Stimulated activated CD4-positive, alpha-beta T cell treated with anti-CD3 and anti-CD28 coated beads, Interleukin-12 subunit alpha, Interleukin-12 subunit beta, amount 100 ng/mL, for 48 hours (primary cell): ENCODE results near the gene BRINP3.

Experiments
- DNase-seq, 3 donors: peaks; one replicate each; pipeline ENCODE4 v3.0.0-alpha.2; 2020; ENCODE audit warnings: low read depth in 2 of 3, low spot score in 1 of 3

Gene BRINP3

DNA sequence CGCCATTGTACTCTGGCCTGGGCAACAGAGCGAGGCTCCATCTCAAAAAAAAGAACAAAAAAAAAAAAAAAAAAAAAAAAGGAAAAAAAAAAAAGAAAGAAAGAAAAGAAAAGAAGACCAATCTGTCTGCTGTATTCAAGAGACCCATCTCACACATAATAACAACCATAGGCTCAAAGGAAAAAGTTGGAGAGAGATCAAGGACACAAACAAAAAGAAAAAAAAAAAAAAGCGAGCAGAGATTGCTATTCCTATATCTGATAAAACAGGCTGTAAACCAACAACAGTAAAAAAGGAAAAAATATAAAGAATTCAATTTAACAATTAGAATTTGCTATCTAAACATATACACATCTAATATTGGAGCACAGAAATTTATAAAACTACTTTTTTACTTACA lies 150.4 kb downstream of the BRINP3 start:
- no peak for DNase-seq

DNA sequence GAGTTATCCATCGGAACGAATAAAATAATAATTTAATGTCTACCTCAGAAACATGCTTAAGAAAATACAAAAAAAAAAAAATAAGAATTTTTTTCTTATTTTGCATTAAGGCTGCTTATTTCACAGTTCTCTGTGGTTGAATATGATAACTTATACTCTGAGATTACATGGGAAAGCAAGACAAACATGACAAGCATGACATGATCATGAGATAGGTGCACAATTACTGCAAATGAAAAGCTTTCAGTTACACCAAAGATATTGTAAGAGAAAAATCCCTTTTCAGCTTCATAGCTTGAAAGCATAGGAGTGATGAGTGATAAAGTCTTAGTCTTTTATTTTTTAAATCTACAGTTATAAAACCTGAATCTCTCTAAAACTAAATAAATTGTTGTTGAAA lies 154.1 kb downstream of the BRINP3 start:
- no peak for DNase-seq

DNA sequence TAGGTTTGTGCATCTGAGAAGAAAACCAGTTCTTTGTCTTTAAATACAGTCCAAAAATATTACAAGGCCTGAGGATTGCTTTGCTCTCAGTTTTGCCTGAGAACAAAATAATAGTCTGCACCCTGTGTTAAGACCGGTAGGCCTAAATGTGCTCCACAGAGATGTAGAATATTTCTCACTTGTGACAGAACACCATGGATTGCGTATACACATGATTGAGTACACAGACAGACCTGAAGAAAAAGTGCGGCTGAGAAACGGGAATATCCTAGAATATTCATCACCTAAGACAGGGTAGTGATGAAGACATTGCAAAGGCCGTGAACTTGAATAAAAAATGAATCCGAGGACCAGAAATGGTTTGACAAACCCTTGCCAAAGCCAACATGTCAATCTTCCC lies 155.4 kb downstream of the BRINP3 start:
- DNase-seq: no peak

- DNase-seq: no peak
These were observed 156.7 kb downstream of the BRINP3 start for GRCh38 chr1:190320952-190321351.

GRCh38 chr1:190312763-190313162 lies 164.9 kb downstream of the BRINP3 start:
- no peak for DNase-seq

DNA sequence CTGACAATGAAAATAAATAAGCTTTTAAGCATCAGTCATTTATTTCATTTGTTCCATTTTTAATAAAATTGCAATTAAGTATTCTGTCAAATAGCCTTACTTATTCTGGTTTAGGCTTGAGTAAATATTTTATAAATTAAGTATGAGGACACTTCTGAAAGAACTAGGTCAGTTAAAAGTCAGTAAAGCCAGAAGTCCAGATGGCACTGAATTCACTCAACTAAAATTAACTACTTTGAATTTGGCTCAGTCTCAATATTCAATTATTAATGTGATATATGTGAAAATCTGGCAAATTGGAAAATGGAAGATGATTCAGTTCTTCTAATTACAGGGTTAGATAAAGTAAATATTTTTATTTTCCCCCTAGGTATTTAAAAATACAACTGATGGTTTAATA lies 174.2 kb downstream of the BRINP3 start:
- no peak for DNase-seq

- no peak for DNase-seq
These were observed 181.2 kb downstream of the BRINP3 start for GRCh38 chr1:190296453-190296852.

GRCh38 chr1:190289897-190290296 lies 187.8 kb downstream of the BRINP3 start:
- no peak for DNase-seq

DNA sequence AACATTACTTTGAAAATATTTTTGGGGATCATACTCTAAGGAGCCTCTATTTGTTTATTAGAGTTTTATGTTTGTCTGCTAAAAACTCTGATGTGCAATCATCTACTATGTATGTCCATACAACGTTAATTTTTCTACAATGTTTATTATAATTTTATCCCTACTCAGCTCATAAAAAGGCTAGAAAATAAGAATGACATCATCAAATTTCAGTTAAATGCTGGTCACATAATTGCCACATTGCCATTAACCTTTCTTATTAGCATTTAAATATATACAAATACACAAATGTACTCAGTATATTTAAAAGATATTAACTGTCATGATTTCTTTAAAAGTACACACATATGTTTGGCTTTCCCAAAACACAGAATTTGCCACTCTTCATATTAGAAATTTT lies 191.6 kb downstream of the BRINP3 start:
- DNase-seq: no peak

GRCh38 chr1:190277107-190277506 lies 200.6 kb downstream of the BRINP3 start:
- no peak for DNase-seq

- DNase-seq: no peak
These were observed 202.9 kb downstream of the BRINP3 start for GRCh38 chr1:190274721-190275120.

DNA sequence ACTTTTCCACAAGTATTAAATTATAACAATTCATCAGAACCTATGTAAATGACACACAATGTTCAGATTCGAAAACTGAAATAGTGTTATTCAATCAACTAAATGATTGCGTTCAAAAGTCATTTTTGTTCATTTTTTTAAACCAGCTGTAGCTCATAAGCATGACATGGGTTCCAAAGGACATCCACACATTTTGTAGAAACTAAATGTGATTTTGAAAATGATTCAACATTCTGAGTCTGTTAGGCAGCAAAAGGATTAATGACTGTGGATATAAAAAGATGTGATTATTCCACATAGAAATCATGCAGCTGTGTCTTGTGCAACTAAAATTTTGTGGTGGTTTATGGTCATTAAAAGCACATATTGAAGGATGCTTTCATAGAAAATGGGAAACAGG lies 204.5 kb downstream of the BRINP3 start:
- no peak for DNase-seq

DNA sequence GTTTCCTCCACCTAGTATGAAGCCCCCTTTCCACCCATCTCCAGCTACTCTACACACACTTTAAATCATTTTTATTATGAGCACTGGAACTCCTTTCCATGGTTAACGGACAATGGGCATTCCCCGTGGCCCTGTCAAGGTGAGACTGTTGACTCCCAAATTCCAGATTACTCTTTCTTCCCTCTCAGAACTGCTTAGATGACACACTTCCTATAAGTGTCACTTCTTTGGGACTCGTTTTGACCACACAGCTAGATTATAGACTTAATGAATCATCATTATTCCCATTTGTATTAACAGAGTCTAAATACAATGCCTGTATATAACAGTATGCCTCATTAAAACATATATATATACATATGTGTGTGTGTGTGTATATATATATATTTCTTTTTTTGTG lies 215.1 kb downstream of the BRINP3 start:
- no peak for DNase-seq

GRCh38 chr1:190259424-190259823 lies 218.2 kb downstream of the BRINP3 start:
- no peak for DNase-seq

- DNase-seq: no peak
These were observed 219.7 kb downstream of the BRINP3 start for GRCh38 chr1:190258003-190258402.

DNA sequence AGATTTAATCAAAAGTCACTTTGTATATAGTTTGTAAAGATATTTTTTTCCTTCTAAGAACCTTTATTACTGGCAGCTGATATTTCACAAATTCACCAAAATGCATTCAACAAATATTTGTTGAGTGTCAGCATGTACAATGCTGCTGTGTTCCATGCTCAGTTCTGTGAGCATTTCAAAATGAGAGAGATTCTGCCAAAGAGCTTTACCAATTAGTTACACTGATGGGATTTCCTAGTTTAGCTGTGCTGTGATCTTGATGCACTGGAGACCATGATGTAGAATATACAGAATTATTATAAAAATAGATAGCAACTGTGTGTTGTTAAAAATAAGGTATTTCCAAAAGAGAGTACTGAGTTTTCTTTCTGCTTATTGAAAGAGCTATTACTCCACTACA lies 225.6 kb downstream of the BRINP3 start:
- no peak for DNase-seq

- no peak for DNase-seq
These were observed 227.3 kb downstream of the BRINP3 start for GRCh38 chr1:190250368-190250767.

DNA sequence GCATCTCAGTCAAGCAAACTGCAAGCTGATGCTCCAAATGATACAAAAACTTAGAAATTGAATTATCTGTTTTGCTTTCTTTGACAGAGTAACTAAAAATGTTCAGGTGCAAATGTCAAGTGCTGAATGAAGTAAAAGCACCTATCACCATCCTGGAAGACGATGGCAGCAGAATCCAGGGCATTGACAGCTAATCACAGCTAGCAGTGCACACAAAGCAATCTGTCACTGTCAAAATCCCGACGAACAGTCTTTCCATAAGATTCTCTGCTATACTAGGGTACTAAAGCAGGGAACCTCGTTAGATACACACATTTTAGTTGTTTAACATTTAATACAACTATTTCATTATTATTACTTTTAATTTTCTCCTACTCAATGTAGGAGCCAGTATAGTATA lies 233.3 kb downstream of the BRINP3 start:
- DNase-seq: no peak

DNA sequence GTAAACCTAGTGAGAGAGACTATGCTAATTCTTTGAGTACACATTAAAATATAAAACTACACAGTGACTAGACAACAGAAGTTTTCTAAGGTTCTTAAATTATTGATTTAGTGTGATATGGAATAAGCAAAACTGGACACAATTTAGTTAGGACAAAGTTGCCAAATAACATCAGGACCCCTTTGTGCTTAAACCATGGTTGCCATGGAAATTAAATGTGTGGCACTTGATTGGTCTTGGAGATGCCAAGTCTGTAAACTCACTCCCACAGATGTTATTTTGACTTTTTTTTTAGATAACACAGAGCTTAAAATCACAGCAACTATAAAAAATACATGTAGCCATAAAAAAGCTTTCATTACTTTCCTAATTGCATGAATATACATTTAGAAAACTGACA lies 234.6 kb downstream of the BRINP3 start:
- no peak for DNase-seq

GRCh38 chr1:190226006-190226405 lies 251.7 kb downstream of the BRINP3 start:
- DNase-seq: no peak

GRCh38 chr1:190212450-190212849 lies 265.2 kb downstream of the BRINP3 start:
- DNase-seq: no peak

- DNase-seq: no peak
These were observed 269.9 kb downstream of the BRINP3 start for GRCh38 chr1:190207733-190208132.

DNA sequence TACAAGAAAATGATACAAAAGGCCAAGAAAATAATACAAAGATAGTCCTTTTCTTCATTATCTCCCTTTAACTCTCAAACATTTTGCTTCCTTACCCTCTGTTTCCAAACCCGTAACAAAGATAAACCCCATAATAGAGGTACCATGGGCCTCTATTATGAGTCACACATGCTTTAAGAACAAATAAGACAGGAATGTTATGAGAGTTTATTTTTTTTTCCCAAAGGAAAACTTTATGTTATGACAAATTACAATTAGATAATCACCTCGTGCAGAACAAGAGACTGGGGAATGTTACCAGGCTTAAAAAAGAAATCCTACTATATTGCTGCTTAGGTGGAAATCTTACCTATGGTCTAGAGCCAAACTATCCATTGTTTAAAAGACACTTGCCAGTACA lies 272.0 kb downstream of the BRINP3 start:
- DNase-seq: no peak

DNA sequence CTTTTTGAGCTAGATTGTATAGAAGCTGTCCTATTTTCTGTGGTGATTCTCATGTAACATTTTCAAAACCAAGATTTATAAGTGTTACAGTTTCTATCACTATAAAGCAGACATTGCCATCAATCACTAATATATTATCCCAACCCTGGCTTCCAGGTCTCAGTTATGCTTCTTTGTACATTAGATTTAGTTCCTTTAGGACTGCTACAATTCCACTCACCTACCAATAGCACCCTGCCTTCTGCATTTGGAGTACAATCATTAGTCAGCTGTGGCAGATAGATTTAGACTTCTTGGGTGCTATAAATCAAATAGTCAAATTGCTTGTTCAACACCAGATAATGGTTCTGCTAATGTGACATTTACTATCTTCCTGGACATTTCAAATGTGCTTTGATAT lies 281.6 kb downstream of the BRINP3 start:
- DNase-seq: no peak
